ENCODE data around the gene RAD52. TPM values are rescaled to one million over a fixed set of nuclear protein-coding genes. Genes with fewer than 3 reads are reported as not detected.

The RAD52 gene
- total RNA-seq, 1 donor: 3.3 TPM

GRCh38 chr12:885701-886100 is 63.8 kb downstream of the RAD52 start:
- H3K4me1 ChIP-seq (ENCODE audit: insufficient read depth, low read length): no peaks in the 10 kb centered on the region
- no peaks in the 10 kb centered on the region for H3K27me3 ChIP-seq (ENCODE audit: insufficient read depth, low read length)
- H3K4me3 ChIP-seq (ENCODE audit: low read length): no peak overlapping the region
- H3K9me3 ChIP-seq (ENCODE audit: low read depth, low read length): no peaks in the 10 kb centered on the region

DNA sequence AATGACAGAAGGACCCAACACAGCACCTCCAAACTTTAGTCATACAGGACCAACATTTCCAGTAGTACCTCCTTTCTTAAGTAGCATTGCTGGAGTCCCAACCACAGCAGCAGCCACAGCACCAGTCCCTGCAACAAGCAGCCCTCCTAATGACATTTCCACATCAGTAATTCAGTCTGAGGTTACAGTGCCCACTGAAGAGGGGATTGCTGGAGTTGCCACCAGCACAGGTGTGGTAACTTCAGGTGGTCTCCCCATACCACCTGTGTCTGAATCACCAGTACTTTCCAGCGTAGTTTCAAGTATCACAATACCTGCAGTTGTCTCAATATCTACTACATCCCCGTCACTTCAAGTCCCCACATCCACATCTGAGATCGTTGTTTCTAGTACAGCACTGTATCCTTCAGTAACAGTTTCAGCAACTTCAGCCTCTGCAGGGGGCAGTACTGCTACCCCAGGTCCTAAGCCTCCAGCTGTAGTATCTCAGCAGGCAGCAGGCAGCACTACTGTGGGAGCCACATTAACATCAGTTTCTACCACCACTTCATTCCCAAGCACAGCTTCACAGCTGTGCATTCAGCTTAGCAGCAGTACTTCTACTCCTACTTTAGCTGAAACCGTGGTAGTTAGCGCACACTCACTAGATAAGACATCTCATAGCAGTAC is 64.6 kb downstream of the RAD52 start:
- no peaks in the 10 kb centered on the region for H3K4me1 ChIP-seq (ENCODE audit: insufficient read depth, low read length)
- no peaks in the 10 kb centered on the region for H3K9me3 ChIP-seq (ENCODE audit: low read depth, low read length)
- no peaks in the 10 kb centered on the region for H3K27me3 ChIP-seq (ENCODE audit: insufficient read depth, low read length)
- no peak overlapping the region for H3K4me3 ChIP-seq (ENCODE audit: low read length)

DNA sequence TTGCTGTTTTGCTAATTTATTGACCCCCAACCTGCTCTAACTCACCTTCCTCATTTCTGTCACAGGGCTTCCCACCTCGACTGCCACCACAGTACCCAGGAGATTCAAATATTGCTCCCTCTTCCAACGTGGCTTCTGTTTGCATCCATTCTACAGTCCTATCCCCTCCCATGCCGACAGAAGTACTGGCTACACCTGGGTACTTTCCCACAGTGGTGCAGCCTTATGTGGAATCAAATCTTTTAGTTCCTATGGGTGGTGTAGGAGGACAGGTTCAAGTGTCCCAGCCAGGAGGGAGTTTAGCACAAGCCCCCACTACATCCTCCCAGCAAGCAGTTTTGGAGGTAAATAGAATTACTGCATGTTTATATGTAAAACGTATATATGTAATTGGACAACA is 68.8 kb downstream of the RAD52 start:
- Histone ChIP-seq H3K9me3 (ENCODE audit: low read depth, low read length) (no peaks in the 10 kb centered on the region), H3K27me3 (ENCODE audit: insufficient read depth, low read length) (no peaks in the 10 kb centered on the region), H3K4me1 (ENCODE audit: insufficient read depth, low read length) (no peaks in the 10 kb centered on the region), H3K4me3 (ENCODE audit: low read length) (no peak overlapping the region)

DNA sequence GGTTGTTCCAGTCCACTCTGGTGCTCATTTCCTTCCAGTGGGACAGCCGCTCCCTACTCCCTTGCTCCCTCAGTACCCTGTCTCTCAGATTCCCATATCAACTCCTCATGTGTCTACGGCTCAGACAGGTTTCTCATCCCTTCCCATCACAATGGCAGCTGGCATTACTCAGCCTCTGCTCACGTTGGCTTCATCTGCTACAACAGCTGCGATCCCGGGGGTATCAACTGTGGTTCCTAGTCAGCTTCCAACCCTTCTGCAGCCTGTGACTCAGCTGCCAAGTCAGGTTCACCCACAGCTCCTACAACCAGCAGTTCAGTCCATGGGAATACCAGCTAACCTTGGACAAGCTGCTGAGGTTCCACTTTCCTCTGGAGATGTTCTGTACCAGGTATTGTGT is 69.9 kb downstream of the RAD52 start:
- H3K4me1 ChIP-seq (ENCODE audit: insufficient read depth, low read length): no peaks in the 10 kb centered on the region
- no peak overlapping the region for H3K4me3 ChIP-seq (ENCODE audit: low read length)
- H3K27me3 ChIP-seq (ENCODE audit: insufficient read depth, low read length): no peaks in the 10 kb centered on the region
- no peaks in the 10 kb centered on the region for H3K9me3 ChIP-seq (ENCODE audit: low read depth, low read length)

GRCh38 chr12:873954-874353 is 75.5 kb downstream of the RAD52 start:
- no peaks in the 10 kb centered on the region for H3K9me3 ChIP-seq (ENCODE audit: low read depth, low read length)

GRCh38 chr12:870378-870777 is 79.1 kb downstream of the RAD52 start:
- no peaks in the 10 kb centered on the region for H3K9me3 ChIP-seq (ENCODE audit: low read depth, low read length)
- H3K27me3 ChIP-seq (ENCODE audit: insufficient read depth, low read length): no peaks in the 10 kb centered on the region
- H3K4me1 ChIP-seq (ENCODE audit: insufficient read depth, low read length): no peaks in the 10 kb centered on the region
- no peak overlapping the region for H3K4me3 ChIP-seq (ENCODE audit: low read length)

More at GRCh38 chr12:873954-874353, 75.5 kb downstream of the RAD52 start:
- no peak overlapping the region for H3K4me3 ChIP-seq (ENCODE audit: low read length)
- H3K4me1 ChIP-seq (ENCODE audit: insufficient read depth, low read length): no peaks in the 10 kb centered on the region
- no peaks in the 10 kb centered on the region for H3K27me3 ChIP-seq (ENCODE audit: insufficient read depth, low read length)

DNA sequence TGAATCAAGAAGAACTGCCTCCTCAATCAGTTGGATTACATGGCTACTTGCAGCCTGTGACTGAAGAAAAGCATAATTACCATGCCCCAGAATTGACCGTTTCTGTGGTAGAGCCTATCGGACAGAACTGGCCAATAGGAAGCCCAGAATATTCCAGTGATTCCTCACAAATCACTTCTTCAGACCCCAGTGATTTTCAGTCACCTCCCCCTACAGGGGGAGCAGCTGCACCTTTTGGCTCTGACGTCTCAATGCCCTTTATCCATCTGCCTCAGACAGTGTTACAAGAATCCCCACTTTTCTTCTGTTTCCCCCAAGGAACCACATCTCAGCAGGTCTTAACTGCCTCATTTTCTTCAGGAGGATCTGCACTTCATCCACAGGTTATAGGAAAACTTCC is 80.8 kb downstream of the RAD52 start:
- H3K4me3 ChIP-seq (ENCODE audit: low read length): no peak overlapping the region
- no peaks in the 10 kb centered on the region for H3K9me3 ChIP-seq (ENCODE audit: low read depth, low read length)
- H3K4me1 ChIP-seq (ENCODE audit: insufficient read depth, low read length): no peaks in the 10 kb centered on the region
- no peaks in the 10 kb centered on the region for H3K27me3 ChIP-seq (ENCODE audit: insufficient read depth, low read length)

- H3K4me3 ChIP-seq (ENCODE audit: low read length): no peak overlapping the region
- no peaks in the 10 kb centered on the region for H3K9me3 ChIP-seq (ENCODE audit: low read depth, low read length)
- no peaks in the 10 kb centered on the region for H3K4me1 ChIP-seq (ENCODE audit: insufficient read depth, low read length)
- no peaks in the 10 kb centered on the region for H3K27me3 ChIP-seq (ENCODE audit: insufficient read depth, low read length)
These were observed 81.6 kb downstream of the RAD52 start for GRCh38 chr12:867905-868304.

- Histone ChIP-seq H3K4me3 (ENCODE audit: low read length) (no peak overlapping the region), H3K27me3 (ENCODE audit: insufficient read depth, low read length) (no peaks in the 10 kb centered on the region), H3K4me1 (ENCODE audit: insufficient read depth, low read length) (no peaks in the 10 kb centered on the region), H3K9me3 (ENCODE audit: low read depth, low read length) (no peaks in the 10 kb centered on the region)
These were observed 83.9 kb downstream of the RAD52 start for GRCh38 chr12:865614-866013.

- Histone ChIP-seq H3K9me3 (ENCODE audit: low read depth, low read length) (no peaks in the 10 kb centered on the region), H3K4me1 (ENCODE audit: insufficient read depth, low read length) (no peaks in the 10 kb centered on the region), H3K4me3 (ENCODE audit: low read length) (no peak overlapping the region), H3K27me3 (ENCODE audit: insufficient read depth, low read length) (no peaks in the 10 kb centered on the region)
These were observed 86.2 kb downstream of the RAD52 start for GRCh38 chr12:863285-863684.

DNA sequence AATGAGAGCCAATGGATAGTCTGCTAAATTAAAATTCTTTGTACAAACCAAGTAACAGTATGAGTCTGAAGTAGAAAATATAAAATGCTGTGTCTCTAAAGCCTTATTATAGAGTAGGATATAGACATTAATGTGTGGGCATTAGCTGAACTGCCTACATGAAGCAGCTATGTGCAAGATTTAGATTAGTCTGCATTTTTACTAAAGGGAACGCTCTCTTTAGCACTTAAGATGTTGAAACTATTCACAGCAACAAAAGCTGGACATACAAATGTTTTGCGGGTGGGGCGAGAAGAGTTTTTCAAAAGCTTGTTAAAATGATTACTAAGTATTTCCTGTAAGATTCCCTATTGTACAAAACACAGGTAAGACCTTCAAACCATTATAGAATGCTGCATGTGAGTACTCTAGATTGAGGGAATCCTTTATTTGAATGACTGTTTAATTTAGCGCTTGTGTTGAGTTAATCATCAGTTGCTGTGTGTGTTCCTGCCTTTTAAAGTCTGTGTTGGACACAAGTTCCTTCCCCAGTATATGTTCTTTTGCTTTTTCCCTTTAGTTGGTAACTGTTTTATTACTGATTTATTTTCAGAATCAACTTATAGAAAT is 87.1 kb downstream of the RAD52 start:
- H3K4me1 ChIP-seq (ENCODE audit: insufficient read depth, low read length): no peaks in the 10 kb centered on the region
- no peaks in the 10 kb centered on the region for H3K9me3 ChIP-seq (ENCODE audit: low read depth, low read length)
- H3K4me3 ChIP-seq (ENCODE audit: low read length): no peak overlapping the region
- no peaks in the 10 kb centered on the region for H3K27me3 ChIP-seq (ENCODE audit: insufficient read depth, low read length)

Other genes starting within 250 kb of the RAD52 start
- 94.1 TPM for gene WNK1, start 197.1 kb downstream of the RAD52 start, total RNA-seq
- gene ERC1, start 41.5 kb upstream of the RAD52 start, total RNA-seq: 30.2 TPM

All from mononuclear cell (primary cell).